ENCODE data around the gene KIAA1614.
"Not testable (repeated sequence)": the region's sequence is repeated elsewhere in the genome, so short reads cannot be mapped to it uniquely, and the experiment has no call there.

The KIAA1614 gene

DNA sequence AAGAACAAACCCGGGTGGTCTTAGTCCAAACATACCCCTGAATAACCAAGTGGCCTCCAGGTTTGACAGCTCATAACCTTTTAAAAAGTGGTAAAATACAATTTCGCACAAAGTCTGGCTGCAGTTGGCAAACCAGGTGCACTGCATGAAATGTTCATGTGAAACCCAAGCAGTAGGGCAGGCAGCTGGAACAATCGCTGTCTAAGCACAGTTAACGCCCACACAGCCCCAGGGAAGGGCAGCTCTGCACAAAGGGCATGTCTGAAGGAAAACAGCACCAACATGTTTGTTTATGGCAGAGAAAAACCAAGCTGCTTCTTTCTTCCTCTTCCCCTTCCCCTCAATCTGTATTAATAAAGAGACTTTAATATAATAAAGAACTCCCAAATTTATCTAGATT, 49.5 kb downstream of the KIAA1614 start:
- no peak for DNase-seq (ENCODE audit: low read depth, low spot score)

DNA sequence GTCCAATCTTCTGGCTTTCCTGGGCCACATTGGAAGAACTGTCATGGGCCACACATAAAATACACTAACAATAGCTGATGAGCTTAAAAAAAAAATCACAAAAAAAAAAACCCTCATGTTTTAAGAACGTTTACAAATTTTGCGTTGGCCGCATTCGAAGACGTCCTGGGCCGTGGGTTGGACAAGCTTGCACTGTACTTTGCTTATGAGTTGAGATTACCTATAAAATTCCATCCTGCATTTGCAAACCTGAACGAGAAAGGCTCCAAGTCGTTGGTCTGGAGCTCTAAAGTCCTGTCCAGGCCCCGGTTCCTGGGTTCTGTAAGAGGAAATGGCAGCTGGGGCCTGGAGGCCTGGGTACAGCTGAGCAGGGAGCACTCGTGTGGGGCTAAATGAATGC, 51.4 kb downstream of the KIAA1614 start:
- no peak for DNase-seq (ENCODE audit: low read depth, low spot score)

DNA sequence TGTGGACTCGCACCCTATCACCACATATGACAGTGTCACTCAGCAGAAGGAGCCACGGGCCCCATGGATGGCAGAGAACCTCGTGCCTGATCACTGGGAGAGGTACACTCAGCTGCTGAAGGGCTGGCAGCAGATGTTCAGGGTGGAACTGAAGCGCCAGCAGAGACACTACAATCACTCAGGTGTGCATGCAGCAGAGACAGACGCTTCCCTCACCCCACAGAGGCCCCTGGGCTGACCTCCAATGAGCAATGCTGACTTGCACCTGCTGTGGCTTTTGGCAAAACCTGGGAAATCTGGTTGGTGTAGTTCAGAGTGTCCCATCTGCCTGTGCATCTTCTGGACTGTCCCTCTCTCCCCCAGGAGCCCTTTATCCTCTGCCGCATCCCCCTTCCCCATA, 51.9 kb downstream of the KIAA1614 start:
- no peak for DNase-seq (ENCODE audit: low read depth, low spot score)

DNA sequence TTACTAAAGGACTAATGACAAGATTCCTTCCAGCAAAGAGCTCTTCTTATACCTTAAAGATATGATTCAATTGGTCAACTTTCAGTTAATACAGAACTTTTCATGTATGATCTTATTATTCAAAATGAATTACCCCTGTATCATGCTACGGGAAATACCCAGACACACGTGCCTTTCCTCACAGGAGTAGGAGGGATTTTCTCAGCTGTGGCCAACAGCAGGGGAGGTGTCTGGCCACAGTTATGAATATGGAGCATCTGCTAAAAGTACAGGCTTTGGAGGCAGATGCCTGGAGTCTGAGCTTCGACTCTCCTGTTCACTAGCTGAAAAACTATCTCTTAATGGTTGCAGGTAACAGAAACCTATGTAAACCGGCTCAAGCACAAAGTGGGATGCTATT, 53.6 kb downstream of the KIAA1614 start:
- DNase-seq (ENCODE audit: low read depth, low spot score): no peak

DNA sequence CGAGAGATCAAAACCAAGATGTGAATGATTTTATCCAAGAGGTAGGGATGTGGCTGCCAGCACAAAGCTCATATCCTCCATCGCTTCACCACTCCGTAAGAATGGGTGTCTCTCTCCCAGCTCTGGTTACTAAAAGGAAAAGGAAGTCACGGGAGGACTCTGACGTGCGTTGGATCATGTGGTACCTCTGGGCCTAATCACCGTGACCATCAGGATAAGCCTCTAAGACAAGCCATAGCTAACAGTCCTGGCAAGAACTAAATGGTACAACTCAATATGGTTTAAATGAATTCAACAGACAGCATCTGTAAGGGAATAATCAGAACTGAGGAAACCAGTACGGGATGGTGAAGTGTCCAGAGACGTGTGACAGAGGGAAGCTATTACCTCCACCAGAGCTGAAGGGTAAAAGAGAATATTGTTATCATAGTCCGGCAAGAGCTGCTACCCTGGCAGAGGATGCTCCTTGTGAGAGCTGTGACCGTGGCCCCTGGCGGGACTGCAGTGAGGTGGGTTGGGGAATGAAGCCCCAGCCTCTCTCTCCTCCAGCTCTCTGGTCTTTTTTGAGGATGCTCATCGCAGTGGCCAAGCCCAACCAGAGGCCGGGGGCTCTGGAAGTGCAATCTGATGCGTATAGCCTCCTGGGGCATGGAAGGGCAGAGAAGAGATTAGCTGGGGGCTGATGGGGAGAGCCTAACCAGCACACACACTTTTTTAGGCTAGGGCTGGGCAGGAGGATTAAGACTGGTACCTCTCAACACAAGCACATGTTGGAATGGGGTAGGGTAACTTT, 54.2 kb downstream of the KIAA1614 start:
- no peak for DNase-seq (ENCODE audit: low read depth, low spot score)

DNA sequence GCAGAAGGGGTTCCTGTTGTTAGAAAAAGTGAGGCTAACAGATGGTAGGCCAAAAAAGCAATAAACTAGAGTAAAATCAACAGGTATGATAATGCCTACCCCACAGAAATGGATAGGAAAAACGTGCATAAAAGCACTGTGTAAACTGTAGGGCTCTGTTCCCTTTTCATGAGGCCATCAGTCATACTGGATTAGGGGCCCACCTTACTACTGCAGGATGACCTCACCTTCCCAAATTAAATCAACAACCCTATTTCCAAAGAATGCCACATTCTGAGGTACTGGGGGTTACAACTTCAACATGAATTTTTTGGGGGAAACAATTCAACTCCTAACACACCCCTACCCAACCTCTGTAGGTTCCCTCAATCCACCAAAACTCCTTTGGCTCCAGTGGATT, 54.9 kb downstream of the KIAA1614 start:
- DNase-seq (ENCODE audit: low read depth, low spot score): no peak

DNA sequence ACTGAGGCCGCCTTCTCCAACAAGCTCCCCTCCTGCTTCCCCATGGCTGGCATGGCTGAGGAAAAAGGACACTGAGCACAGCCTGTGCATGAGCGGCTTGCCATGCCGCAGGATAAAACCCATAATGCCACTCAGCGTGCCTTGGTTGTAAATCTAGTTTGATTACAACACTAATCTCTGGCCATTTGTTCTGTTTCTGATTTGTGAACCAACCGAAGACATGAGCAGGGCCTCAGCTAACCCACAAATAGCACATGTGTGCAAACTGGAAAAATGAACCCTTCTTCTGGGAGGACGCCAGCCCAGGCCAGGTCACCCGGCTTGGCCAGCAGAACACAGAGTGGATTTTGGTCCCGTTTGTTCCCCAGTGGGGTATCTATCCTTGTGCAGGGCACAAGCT, 56.1 kb downstream of the KIAA1614 start:
- DNase-seq (ENCODE audit: low read depth, low spot score): not testable (repeated sequence)

DNA sequence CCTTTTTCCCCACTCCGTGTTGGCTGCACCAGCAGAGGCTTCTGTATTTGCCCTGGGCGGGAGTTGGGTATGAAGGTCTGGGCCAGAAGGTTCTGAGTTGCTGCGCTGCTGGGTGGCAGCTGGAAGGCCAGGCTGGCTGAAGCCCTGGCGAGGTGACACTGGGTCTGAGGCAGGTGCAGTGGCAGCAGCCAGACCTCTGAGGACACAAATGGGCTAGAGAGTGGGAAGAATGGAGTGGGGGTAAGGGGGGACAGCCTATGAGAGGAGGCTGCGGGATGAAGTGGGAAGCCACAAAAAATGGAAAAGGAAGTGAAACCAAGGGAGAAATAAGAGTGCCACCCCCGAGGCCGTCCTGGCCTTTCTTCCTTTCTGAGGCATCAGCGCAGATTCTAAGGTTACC, 56.7 kb downstream of the KIAA1614 start:
- DNase-seq (ENCODE audit: low read depth, low spot score): no peak

DNA sequence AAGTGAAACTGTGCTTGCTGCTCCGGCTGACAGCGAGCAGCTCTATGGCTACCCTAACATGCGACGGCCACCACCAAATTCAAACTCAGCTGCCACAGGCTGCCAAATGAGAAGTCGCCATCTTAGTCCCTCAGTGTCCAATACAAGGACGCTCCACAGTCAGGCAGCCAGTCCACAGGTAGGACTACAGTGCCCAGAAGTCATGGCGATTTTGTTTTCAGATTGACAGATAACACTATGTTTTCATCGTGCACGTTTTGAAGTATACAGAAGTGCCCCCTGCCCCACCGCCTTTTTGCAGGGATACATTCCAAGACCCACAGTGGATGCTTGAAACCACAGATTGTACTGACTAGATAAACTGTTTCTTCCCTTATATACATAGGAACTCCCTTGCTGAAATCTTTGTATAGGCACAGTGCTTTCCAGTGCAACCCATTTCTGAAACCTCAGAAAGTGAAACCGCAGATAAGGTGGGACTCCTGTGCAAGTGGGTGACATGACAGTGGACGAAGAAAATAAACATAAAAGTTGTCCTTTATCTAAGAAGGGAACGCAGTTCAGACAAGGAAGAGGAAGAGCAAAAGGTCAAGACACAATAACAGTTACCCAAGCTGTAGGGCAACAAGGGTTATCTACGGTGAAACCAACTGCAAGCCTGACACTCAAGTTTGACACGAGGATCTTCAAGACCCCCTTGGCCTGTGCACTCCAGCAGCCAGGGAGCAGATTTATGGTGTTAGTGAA, 57.8 kb downstream of the KIAA1614 start:
- no peak for DNase-seq (ENCODE audit: low read depth, low spot score)

DNA sequence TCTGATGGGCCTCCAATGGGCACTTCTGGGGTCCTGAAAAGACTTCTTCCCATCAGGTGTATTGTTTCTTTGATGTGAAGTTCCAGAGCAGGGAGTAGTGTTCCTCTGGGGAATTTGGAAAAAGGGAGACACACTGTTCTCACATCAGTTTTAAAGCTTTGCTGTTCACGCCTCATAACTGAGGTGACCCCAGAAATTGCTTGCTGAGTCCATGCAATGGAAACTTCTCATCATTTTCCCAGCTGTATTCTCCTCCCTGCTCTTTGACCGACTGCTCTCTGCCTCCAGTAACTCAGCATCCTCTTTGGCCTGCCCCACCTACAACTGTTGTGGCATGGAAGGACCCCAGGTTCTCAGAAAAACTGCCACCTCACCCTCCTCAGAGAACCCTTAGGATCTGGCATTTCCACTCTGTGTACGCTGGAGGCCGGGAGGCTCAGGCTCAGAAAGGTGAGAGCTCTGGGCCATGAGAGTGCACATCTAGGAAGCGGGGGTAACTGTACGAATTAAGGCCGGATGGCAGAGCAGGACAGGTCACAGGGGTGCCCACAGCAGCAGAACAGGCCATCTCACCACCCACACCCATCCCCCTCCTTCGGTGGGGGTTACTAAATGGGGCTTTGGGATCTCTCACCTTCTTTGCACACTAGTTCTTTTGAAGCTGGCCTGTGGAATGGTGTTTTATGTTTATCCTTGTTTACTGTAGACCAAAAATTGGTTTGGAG, 58.7 kb downstream of the KIAA1614 start:
- DNase-seq (ENCODE audit: low read depth, low spot score): no peak

DNA sequence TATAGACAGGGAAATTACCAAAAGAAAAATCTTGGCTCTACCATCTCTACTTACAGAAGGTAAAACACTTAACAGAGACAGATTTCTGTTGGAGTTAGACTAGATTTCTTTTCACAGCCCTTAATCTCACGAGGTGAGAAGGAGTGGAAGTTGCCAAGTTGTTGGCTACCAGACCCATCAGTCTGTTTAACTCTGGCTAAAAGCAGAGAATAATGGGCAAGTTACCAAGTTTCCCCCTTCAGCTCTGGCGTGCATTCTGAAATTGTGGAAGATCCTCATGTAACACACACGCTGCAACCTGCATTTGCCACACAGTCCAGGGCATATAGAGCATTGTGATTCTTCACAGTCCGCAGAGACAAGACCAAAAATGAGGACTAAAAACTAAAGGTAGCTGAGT, 60.7 kb downstream of the KIAA1614 start:
- DNase-seq (ENCODE audit: low read depth, low spot score): no peak

DNA sequence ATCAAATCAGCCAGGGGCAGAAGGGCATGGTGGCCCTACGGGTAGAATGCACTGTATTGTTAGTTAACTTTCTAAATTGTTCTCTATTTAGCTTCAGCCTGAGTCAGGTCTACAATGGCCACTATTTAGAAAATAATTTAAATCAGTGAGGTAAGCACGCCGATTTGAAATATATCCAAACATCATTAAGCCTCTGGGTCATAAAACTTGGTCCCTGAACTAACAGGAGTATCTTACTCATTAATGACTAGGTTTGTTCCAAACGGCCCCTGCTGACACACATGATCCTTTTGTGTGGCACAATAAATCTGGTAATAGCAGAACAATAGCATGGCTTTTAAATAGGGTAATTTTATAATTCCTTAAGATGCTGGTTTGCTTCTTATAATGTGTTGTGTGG, 61.5 kb downstream of the KIAA1614 start:
- no peak for DNase-seq (ENCODE audit: low read depth, low spot score)

DNA sequence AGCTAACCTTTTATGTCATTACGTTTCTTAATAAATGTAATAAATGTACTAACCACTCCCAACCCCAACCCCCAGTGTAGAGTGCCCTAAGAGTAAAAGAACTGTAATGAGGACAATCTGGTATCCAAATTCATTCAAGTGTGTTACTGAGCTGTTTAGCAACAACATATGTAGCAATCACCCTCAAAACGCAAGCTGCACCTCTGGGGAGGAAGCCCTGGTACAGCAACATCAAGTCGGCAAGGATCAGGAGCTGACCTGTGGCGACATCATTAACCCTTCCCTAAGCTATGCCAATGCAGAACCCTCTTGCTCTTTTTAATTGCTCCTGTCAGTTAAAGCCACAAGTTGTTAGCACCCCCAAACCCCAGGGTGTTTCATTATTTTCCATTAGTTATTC, 62.9 kb downstream of the KIAA1614 start:
- no peak for DNase-seq (ENCODE audit: low read depth, low spot score)

DNA sequence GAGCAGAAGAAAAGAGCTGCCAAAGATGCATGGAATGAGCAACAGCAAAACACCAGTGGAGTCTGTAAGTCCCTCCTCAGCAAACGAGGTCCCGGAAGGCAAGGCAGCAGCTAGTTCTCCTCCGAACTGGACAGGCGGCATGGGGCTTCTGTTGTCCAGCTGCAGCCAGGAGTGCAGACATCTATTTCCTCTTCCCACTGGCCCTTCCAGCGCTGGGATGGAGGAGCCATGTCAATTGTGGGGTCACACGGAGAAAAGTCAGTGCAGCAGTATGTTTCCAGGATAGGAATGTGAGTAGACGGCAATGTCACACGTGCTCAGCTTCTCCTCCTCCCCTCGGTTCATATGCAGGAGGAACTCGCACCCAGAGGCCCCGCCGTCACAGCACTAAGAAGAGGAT, 63.5 kb downstream of the KIAA1614 start:
- DNase-seq (ENCODE audit: low read depth, low spot score): no peak

DNA sequence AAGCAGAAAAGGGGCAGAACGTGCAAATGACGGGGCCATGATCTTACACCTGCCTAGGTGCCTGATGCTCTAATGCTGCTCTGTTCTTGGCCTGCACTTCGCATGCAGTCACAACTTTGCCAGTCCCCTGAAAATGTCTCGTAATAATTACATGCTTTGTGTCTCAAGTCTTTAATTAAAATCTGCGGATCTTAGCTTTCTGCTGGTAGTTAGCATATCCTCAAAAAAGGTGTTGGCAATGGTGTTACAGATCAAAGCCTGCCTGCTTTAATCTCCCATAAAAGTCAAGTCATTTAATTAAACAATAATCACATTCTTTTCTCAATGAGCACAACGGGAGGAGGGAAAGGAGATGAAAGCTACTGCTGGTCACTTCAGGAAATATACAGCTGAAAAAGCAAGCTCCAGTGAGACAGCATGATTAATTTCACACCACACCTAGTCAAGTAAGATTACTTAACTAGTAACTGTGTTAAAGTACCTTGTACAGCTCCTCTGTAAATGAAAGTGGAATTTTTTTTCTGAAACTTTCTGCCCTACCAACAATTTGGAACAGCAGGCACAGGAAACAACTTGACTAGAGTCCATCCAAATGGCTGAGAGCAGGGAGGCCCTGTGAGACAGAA, 64.1 kb downstream of the KIAA1614 start:
- DNase-seq (ENCODE audit: low read depth, low spot score): no peak

DNA sequence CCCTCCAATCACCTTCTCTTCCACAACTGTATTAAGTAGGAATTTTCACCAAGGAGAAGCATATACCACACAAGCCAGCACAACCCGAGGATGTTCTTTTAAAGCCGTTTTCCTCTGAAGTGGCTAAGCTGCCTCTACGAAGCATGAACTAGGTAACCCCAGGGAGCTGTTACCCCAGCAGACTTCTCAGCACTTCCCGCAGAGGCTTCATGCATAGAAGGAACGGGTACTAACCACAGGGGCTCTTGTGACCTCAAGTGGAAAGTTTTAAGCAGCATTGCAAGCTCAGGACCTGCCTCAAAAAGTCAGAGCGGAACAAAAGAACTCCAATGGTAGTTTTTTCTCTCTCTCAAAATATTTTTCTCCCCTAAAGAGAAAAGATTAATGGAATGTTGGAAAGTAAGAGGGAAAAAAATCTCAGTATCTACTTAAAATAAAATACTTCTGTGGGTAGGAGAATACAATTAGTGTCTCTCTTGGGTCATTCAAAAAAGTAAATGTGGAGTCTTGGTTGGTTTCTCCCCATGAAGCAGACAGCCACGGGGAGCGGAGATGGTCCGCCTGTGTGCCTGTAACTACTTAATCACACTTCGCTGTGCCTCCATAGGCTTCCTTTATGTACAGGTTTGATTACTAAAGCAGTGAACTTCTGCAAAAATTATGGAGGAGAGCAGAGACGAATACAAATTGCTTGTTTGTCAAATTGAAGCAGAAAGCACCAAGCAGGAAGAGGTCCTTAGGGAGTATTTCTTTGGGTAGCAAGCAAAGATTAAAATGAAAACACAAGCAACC, 69.1 kb downstream of the KIAA1614 start:
- DNase-seq (ENCODE audit: low read depth, low spot score): no peak

DNA sequence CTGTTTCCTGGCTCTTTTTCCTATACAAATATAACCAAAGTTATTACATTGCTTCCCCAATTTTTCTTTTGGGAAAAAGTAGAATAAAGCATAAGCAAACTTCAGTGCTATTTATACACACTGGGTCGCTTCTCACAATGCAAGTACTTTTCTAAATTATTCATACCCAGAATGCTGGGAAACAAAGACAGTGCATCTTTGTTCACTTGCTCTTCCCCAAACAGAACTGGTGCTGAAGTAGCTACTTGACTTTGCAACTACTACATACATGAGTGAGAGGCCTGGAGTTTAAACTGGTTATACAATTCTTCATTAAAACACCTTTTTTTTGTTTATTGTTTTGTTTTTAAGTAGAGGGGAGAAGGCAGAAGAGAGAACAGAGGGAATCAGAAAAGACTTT, 69.7 kb downstream of the KIAA1614 start:
- no peak for DNase-seq (ENCODE audit: low read depth, low spot score)

DNA sequence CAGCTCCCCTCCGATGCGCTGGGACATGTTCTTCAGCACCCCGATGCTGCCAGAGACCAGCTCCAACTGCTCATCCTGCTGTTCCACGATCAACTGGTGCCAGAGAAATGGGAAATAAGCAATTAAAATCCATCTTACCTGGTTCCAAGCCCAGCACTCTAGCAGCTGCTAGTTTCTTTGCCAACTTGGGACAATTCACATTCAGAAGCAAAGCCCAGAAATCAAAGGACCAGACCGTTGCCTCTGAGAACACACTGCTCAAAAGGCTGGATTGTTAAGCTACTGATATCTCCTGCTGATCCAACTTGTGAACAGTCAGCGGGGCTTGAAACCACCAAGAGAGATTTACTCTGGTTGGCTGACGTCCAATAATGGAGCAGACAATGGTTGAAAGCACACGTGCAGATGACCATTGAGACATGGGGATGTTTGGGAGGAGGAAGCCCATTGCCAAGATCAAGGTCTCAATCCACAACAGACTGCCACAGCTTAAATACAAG, 75.6 kb downstream of the KIAA1614 start:
- no peak for DNase-seq (ENCODE audit: low read depth, low spot score)

DNA sequence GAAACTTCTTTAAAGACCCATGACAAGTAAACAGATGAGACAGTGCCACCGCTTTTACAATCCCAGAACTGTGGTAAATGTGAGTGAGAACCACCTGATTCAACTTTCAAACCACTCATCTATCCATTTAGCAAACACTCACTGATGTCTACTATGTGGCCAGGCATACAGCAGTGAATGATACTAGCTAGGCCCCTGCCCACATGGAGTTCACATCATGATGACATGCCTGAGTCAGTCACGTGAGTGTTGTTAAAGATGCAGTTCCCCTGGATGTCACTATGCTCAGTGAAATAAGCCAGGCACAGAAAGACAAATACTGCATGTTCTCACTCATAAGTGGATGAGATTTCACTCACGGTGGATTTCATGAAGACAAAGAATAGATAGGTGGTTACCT, 81.6 kb downstream of the KIAA1614 start:
- DNase-seq (ENCODE audit: low read depth, low spot score): no peak

DNA sequence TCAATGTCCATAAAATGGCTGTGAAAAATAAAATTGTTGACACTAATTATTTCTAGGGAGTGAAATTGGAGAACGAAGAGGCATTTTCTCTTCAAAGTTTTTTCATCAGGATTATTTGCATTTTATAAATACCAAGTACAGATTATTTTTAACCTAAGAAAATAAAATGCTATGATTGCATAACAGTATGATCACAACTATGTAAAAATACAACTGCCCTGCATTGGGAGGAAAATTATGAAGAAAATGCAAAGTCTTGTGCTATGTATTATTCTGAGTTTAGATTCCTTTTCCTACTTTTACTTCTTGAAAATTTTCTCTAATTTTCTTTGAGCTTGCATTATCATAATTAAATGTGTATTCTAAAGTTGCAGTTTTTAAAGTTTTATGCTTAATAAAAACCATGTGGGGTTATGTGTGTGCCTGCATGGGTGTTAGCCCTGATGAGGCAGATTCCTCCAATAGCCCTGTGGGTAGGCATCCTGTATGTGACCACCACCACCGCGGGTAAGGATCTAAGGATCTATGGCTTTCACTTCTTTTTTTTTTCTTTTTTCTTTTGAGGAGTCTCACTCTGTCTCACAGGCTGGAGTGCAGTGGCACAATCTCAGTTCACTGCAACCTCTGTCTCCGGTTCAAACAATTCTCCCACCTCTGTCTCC, 85.3 kb downstream of the KIAA1614 start:
- no peak for DNase-seq (ENCODE audit: low read depth, low spot score)

All from activated CD4-positive, CD25-positive, alpha-beta regulatory T cell treated with anti-CD3 and anti-CD28 coated beads, Interleukin-2, amount 50 U/mL, for 16 hours (primary cell).